IPS DF 4.7 (cell line): ENCODE measurements around the gene CACNG5.
A peak's percentile ranks its signal among the peaks of the same experiment; 100 is the strongest.

Experiments used
- DNase-seq: peaks from one replicate; pipeline ENCODE4 v3.0.0-alpha.2; 2013; ENCODE audit warnings: low spot score; ENCODE audit errors: extremely low read depth

The CACNG5 gene

GRCh38 chr17:66903781-66904180, 68.9 kb downstream of the CACNG5 start:
- no peak for DNase-seq

GRCh38 chr17:66904760-66905624, 70.1 kb downstream of the CACNG5 start:
- no peak for DNase-seq

GRCh38 chr17:66906321-66907278, 71.7 kb downstream of the CACNG5 start:
- DNase-seq: peak; percentile 72

GRCh38 chr17:66909804-66910373, 75.0 kb downstream of the CACNG5 start:
- DNase-seq: no peak

GRCh38 chr17:66910651-66911285, 75.9 kb downstream of the CACNG5 start:
- DNase-seq: no peak

GRCh38 chr17:66915204-66915611, 80.3 kb downstream of the CACNG5 start:
- no peak for DNase-seq

- no peak for DNase-seq
These were observed 80.9 kb downstream of the CACNG5 start for GRCh38 chr17:66915792-66916191.

- no peak for DNase-seq
These were observed 82.0 kb downstream of the CACNG5 start for GRCh38 chr17:66916946-66917345.

GRCh38 chr17:66918896-66919295, 84.0 kb downstream of the CACNG5 start:
- no peak for DNase-seq

- DNase-seq: no peak
These were observed 85.5 kb downstream of the CACNG5 start for GRCh38 chr17:66920435-66920834.

- DNase-seq: no peak
These were observed 86.0 kb downstream of the CACNG5 start for GRCh38 chr17:66920950-66921349.

- no peak for DNase-seq
These were observed 89.0 kb downstream of the CACNG5 start for GRCh38 chr17:66923886-66924285.

- DNase-seq: no peak
These were observed 91.0 kb downstream of the CACNG5 start for GRCh38 chr17:66925811-66926500.

GRCh38 chr17:66928949-66929348, 94.0 kb downstream of the CACNG5 start:
- DNase-seq: no peak

GRCh38 chr17:66929591-66929990, 94.7 kb downstream of the CACNG5 start:
- DNase-seq: no peak

- DNase-seq: no peak
These were observed 96.0 kb downstream of the CACNG5 start for GRCh38 chr17:66930933-66931332.

GRCh38 chr17:66932311-66932710, 97.4 kb downstream of the CACNG5 start:
- DNase-seq: no peak

GRCh38 chr17:66934040-66934439, 99.1 kb downstream of the CACNG5 start:
- no peak for DNase-seq
